Fibroblast of villous mesenchyme (primary cell): ENCODE measurements around the gene ASB2. TPM values are rescaled to one million over a fixed set of nuclear protein-coding genes. Genes with fewer than 3 reads are reported as not detected.

Experiments used
- DNase-seq: peaks from one replicate; pipeline ENCODE4 v3.0.0-alpha.2; 2010; ENCODE audit warnings: low read depth
- H3K4me3 ChIP-seq: 2 replicates; pipeline ENCODE4 v1.5.1; 2011; ENCODE audit warnings: low read depth, mild to moderate bottlenecking, low read length
- small RNA-seq: library from RNA; depleted of rRNA; stranded (forward); fragments of <200 nt; gene quantifications from one replicate; pipeline ENCODE3, GENCODE V24; 2012
- total RNA-seq: library from RNA; depleted of rRNA; stranded (reverse); fragments of >200 nt; gene quantifications from 2 replicates; pipeline ENCODE4 v1.2.3, GENCODE V29; 2012
- TF ChIP-seq, protein P1 (sequence below): IDR thresholded peaks from 2 replicates; pipeline ENCODE4 v1.5.1; 2012; ENCODE audit warnings: low read depth, mild to moderate bottlenecking, low read length; ENCODE audit not compliant: insufficient read depth

ASB2 gene
- total RNA-seq, 1 donor, result 0.86 TPM

DNA sequence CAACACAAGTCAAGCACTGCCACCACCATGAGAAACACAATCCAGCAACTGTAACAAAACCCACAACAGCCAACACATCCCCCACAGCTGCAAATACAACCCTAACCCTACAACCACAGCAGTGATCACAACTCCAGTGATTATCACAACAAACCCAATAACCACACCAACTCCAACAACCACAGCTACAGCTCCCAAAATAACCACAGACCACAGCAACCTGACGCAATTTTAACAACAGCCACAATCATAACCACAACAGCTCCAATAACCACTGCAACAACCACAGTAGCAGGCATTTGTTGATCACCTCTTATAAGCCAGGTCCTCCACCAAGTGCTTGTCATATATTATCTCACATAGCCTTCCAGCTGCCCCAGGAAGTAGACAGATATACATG, 91.4 kb downstream of the ASB2 start:
- H3K4me3 ChIP-seq, result no peak overlapping the region
- DNase-seq, result no peak
- TF ChIP-seq, protein P1, sequence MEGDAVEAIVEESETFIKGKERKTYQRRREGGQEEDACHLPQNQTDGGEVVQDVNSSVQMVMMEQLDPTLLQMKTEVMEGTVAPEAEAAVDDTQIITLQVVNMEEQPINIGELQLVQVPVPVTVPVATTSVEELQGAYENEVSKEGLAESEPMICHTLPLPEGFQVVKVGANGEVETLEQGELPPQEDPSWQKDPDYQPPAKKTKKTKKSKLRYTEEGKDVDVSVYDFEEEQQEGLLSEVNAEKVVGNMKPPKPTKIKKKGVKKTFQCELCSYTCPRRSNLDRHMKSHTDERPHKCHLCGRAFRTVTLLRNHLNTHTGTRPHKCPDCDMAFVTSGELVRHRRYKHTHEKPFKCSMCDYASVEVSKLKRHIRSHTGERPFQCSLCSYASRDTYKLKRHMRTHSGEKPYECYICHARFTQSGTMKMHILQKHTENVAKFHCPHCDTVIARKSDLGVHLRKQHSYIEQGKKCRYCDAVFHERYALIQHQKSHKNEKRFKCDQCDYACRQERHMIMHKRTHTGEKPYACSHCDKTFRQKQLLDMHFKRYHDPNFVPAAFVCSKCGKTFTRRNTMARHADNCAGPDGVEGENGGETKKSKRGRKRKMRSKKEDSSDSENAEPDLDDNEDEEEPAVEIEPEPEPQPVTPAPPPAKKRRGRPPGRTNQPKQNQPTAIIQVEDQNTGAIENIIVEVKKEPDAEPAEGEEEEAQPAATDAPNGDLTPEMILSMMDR, result no peak

Small RNAs within 50 kb of the gene (small RNA-seq; reads per million reads assigned to genes)
- gene MIR4506, result not detected

Other genes with a start within 250 kb of the ASB2 start
- gene PRIMA1, start 188.1 kb downstream of the ASB2 start, total RNA-seq, result not detected in 2 replicates
- not detected in 2 replicates for gene FAM181A, start 49.2 kb downstream of the ASB2 start, total RNA-seq
- not detected in 2 replicates for gene CCDC197, start 20.7 kb upstream of the ASB2 start, total RNA-seq
- gene OTUB2, start 49.8 kb upstream of the ASB2 start, total RNA-seq, result 0.97 and 1.3 TPM in 2 replicates
- gene DDX24, start 104.6 kb upstream of the ASB2 start, total RNA-seq, result 92.1 and 128 TPM in 2 replicates
- 9.9 and 15.8 TPM in 2 replicates for gene IFI27L1, start 104.7 kb upstream of the ASB2 start, total RNA-seq
- 51.4 and 103 TPM in 2 replicates for gene IFI27, start 134.2 kb upstream of the ASB2 start, total RNA-seq
- gene IFI27L2, start 153.0 kb upstream of the ASB2 start, total RNA-seq, result 94.1 and 102 TPM in 2 replicates
- under 0.01 and 0.43 TPM in 2 replicates for gene PPP4R4, start 197.8 kb upstream of the ASB2 start, total RNA-seq